GM12801 (cell line): Measurements from ENCODE around the gene RIF1.

Experiments
- TF ChIP-seq, protein P1 (sequence below): IDR thresholded peaks from one replicate; pipeline ENCODE4 v1.5.1; 2011; ENCODE audit warnings: control low read depth; ENCODE audit not compliant: insufficient read length; ENCODE audit errors: extremely low read depth

The RIF1 gene

DNA sequence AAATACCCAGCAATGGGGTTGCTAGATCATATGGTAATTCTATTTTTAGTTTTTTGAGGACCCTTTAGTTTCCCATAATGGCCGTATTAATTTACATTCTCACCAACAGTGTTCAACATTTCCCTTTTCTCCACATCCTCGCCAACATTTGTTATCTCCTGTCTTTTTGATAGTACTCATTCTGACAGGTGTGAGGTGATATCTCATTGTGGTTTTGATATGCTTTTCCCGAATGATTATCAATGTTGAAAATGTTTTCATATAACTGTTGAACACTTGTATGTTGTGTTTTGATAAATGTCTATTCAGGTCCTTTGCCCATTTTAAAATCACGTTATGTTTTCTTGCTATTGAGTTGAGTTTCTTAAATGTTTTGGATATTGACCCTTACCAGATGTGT is 5.8 kb upstream of the RIF1 start:
- TF ChIP-seq, protein P1, sequence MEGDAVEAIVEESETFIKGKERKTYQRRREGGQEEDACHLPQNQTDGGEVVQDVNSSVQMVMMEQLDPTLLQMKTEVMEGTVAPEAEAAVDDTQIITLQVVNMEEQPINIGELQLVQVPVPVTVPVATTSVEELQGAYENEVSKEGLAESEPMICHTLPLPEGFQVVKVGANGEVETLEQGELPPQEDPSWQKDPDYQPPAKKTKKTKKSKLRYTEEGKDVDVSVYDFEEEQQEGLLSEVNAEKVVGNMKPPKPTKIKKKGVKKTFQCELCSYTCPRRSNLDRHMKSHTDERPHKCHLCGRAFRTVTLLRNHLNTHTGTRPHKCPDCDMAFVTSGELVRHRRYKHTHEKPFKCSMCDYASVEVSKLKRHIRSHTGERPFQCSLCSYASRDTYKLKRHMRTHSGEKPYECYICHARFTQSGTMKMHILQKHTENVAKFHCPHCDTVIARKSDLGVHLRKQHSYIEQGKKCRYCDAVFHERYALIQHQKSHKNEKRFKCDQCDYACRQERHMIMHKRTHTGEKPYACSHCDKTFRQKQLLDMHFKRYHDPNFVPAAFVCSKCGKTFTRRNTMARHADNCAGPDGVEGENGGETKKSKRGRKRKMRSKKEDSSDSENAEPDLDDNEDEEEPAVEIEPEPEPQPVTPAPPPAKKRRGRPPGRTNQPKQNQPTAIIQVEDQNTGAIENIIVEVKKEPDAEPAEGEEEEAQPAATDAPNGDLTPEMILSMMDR, result no peak

DNA sequence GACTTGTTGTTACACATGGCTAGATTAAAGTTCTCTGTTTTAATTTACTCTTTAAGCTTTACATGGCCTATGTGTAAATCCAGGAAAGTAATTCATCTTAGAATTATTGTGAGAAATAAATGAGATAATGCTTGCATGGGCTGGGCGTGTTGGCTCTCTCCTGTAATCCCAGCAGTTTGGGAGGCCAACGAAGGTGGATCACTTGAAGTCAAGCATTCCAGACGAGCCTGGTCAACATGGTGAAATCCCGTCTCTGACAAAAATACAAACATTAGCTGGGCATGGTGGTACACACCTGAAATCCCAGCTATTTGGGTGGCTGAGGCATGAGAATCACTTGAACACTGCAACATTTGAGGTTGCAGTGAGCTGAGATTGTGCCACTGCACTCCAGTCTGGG is 4.3 kb upstream of the RIF1 start:
- TF ChIP-seq, protein P1, result no peak

DNA sequence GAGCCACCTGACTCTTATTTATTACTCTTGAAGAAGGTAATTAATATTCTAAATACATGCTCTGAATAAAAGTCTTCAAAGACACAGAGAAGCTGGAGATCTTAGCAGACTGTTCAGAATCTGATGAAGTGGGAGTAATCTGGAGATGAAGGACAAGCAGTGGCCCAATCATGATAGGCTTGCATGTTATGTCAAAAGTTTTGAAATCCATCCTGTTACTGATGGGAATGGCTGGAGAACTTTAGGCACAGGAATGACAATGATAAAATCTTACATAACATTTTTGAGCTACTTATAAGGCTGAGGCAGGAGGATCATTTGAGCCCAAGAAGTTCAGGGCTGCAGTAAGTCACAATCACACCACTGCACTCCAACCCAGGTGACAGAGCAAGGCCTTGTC is 2.4 kb upstream of the RIF1 start:
- TF ChIP-seq, protein P1, result no peak

DNA sequence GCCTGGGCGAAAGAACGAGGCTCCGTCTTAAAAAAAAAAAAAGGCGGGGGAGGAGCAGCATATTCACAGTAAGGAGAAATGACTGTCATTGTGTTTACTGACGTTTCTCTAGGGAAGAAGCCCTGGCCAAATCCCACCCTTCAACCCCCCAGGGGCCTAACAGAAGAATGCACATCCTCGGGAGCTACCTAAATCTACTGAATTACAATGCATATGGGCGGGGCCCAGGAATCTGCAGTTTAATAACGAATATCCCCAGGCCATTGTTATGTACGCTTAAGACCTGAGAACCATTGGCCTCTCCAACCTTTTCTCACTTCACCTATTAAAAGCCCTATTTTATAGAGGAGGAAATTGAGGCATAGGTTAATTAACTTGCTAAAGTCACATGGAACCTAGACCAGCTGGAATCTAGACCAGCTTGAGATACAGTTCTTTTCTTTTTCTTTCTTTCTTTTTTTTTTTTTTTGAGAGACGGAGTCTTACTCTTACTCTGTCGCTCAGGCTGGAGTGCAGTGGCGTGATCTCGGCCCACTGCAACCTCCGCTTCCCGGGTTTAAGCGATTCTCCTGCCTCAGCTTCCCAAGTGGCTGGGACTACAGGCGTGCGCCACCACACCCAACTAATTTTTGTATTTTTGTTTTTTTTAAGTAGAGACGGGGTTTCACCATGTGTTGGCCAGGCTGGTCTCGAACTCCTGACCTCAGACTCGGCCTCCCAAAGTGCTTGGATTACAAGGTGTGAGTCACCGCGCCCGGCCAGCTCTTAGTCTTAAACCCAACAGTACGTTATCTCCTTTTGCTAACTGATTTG is 708 bp upstream of the RIF1 start:
- TF ChIP-seq, protein P1, result no peak

DNA sequence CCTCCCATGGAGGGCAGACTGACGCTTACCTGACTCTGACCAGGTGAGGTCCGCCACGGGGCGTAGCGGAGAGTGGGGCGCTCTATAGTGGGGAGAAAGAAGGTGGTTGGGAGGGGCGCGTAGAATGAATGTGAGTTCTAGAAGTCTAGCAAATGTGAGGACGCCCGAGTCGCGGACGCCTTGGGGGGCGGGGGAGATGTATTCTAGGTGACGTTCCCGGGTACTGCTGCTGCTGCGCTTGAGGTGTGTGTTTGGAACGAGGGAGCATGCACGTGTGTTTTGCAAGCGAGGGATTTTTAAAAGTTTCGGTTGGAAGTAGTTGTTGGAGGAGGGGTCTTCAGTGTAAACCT is 758 bp downstream of the RIF1 start:
- TF ChIP-seq, protein P1, result no peak

DNA sequence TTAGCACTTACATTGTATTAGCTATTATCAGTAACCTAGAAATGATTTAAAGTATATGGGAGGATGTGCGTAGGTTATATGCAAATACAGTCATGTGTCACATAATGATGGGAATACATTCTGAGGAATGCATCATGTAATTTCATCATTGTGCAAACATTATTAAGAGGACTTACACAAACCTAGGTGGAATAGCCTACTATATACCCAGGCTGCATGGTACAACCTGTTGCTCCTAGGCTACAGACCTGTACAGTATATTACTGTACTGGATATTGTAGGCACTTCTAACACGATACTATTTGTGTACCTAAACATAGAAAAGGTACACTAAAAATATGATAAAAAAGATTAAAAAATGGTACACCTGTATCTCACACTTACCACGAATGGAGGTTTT is 7.9 kb downstream of the RIF1 start:
- TF ChIP-seq, protein P1, result no peak

DNA sequence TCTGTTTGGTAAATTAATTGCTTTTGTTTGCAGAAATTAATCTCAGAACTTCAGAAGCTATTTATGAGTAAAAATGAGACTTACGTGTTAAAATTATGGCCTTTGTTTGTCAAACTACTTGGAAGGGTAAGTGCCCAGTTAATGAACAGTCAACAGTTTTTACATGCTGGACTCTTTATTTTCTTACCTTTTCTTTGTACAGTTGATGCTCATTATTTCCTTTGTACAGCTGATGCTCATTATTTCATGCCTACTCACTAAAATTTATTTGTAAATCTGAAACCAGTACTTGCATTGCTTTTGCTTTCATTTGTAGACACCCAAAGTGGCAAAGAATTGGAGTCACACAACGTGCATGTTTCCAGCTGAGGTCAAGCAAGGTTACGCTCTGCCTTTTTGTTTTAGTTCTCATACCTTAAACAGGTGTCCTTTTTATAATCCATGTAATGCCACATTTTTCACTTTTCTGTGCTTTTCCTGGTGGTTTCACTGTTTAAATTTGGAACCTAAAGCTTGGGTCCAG is 13.3 kb downstream of the RIF1 start:
- TF ChIP-seq, protein P1, result no peak
